Type B pancreatic cell (in vitro differentiated cells): ENCODE measurements around the gene ZNF335. TPM values are rescaled to one million over a fixed set of nuclear protein-coding genes. Genes with fewer than 3 reads are reported as not detected.

Experiments
- DNase-seq: peaks from one replicate; pipeline ENCODE4 v3.0.0; 2021; ENCODE audit warnings: mixed read lengths; ENCODE audit not compliant: unreplicated experiment; ENCODE audit errors: extremely low spot score
- H3K27ac Mint-ChIP-seq: 2 replicates; pipeline ENCODE4 v1.8.0; 2021; ENCODE audit warnings: mild to moderate bottlenecking, mixed read lengths
- H3K27me3 Mint-ChIP-seq: 2 replicates; pipeline ENCODE4 v1.8.0; 2021; ENCODE audit warnings: mixed read lengths
- H3K36me3 Mint-ChIP-seq: 2 replicates; pipeline ENCODE4 v1.8.0; 2021; ENCODE audit warnings: mixed read lengths
- H3K4me1 Mint-ChIP-seq: one replicate; pipeline ENCODE4 v1.8.0; 2021; ENCODE audit warnings: mixed read lengths; ENCODE audit not compliant: unreplicated experiment
- H3K4me3 Mint-ChIP-seq: 2 replicates; pipeline ENCODE4 v1.8.0; 2021; ENCODE audit warnings: mild to moderate bottlenecking, mixed read lengths
- H3K9me3 Mint-ChIP-seq: 2 replicates; pipeline ENCODE4 v1.8.0; 2021; ENCODE audit warnings: mixed read lengths
- long read RNA-seq: library from polyadenylated mRNA; unstranded; transcript quantifications from one replicate; pipeline ENCODE4 v2.0.0, GENCODE V29; 2020
- total RNA-seq: library from RNA; stranded (reverse); gene quantifications from 2 replicates; pipeline ENCODE4 v1.2.1, GENCODE V29; 2021; ENCODE audit warnings: low replicate concordance
- TF ChIP-seq, protein P1 (sequence below): fragments of 200-600 bp; sonication (generic); conservative IDR thresholded peaks from 2 replicates; pipeline ENCODE4 v1.5.0; 2021; ENCODE audit warnings: antibody characterized with exemption, mild to moderate bottlenecking

ZNF335 gene
- 19.9 and 23.6 TPM in 2 replicates for total RNA-seq
- long read RNA-seq, partial matches to known transcripts: 4 of 5 reads
- long read RNA-seq, other reads (novel, unspliced or antisense): 1 of 5 reads

DNA sequence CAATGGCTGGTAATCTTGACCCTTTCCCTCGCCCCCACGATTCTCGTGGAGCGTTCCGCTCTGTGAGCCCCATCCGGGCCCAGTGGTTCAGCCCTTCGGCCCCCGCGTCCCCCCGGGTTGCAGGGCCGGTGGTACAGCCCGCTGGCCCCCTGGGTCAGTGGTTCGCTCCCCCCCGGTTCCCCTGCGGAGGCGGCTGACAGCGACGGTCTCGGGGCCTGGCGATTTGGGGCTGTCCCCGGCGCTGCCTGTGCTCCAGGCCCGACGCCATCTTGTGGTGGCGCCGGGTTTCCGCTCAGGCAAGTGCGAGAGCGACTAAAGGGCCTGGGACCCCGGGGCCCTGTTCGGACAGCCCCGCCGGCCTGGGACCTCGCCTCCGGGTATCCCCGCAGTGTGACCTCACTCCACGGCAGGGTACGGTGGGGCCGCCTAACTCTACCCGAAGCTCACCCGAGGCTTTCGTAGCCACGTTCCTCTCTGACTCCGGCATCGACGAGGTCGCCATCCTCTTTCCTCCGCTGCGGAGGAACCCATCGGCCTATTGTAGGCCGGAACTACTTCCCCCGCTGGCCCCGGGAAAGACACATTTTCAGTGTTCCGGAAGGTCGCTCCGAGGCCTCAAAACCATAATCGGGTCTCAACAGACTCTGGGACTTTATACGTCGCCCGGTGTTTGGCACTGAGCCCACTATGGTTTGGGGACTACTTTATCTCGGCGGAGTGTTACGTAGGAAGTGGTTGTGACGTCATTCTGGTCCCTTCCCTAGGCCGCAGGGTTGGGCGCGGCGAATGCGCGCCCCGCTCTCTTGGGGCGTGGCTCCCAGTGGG lies at the start of gene ZNF335:
Gene ZNF335 (minus strand): TSS at position 529 of the 825 bp plus-strand sequence. CDS start 793 bp downstream, outside the sequence.
- DNase-seq: peak; percentile 96
- Mint-ChIP-seq H3K9me3 (peaks cover 4% of the 10 kb centered on the region), H3K4me3 (peak within 1 kb of the TSS; percentile 89)

GRCh38 chr20:46020555-46020954 lies 48.6 kb upstream of the ZNF335 start:
- H3K27me3 Mint-ChIP-seq: peaks cover 75% of the 10 kb centered on the region
- H3K36me3 Mint-ChIP-seq: no peaks in the 10 kb centered on the region
- peaks cover 6% of the 10 kb centered on the region for H3K4me1 Mint-ChIP-seq
- no peaks in the 10 kb centered on the region for H3K9me3 Mint-ChIP-seq
- H3K4me3 Mint-ChIP-seq: peak overlapping the region; percentile 85
- TF ChIP-seq, protein P1, sequence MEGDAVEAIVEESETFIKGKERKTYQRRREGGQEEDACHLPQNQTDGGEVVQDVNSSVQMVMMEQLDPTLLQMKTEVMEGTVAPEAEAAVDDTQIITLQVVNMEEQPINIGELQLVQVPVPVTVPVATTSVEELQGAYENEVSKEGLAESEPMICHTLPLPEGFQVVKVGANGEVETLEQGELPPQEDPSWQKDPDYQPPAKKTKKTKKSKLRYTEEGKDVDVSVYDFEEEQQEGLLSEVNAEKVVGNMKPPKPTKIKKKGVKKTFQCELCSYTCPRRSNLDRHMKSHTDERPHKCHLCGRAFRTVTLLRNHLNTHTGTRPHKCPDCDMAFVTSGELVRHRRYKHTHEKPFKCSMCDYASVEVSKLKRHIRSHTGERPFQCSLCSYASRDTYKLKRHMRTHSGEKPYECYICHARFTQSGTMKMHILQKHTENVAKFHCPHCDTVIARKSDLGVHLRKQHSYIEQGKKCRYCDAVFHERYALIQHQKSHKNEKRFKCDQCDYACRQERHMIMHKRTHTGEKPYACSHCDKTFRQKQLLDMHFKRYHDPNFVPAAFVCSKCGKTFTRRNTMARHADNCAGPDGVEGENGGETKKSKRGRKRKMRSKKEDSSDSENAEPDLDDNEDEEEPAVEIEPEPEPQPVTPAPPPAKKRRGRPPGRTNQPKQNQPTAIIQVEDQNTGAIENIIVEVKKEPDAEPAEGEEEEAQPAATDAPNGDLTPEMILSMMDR: no peak
- no peak overlapping the region for H3K27ac Mint-ChIP-seq
- DNase-seq: no peak

More for the DNA sequence above, at the start of gene ZNF335:
- TF ChIP-seq, protein P1: peak; percentile 24
- Mint-ChIP-seq H3K27ac (peak within 1 kb of the TSS; percentile 100), H3K27me3 (peaks cover 13% of the 10 kb centered on the region), H3K36me3 (peaks cover 4% of the 10 kb centered on the region), H3K4me1 (peaks cover 13% of the 10 kb centered on the region)

DNA sequence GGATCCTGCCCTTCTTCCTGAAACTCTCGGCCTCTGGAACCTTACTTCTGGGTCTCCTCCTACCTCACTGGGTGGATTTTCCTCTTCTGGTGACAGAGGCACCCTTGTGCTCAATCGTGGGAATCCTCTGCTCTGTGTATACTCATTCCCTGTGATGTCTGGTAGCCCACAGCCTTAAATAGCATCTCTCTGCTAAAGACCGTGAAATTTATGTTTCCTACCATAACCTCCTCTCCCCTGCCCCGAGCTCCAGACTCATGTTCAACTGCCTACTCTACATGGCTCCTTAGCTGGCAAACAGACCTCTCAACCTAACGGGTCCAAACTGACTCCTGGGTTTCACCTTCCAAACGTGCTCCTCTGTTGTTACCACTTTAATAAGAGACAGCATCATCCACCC lies 46.6 kb upstream of the ZNF335 start:
- TF ChIP-seq, protein P1: no peak
- Mint-ChIP-seq H3K36me3 (no peaks in the 10 kb centered on the region), H3K27me3 (peaks cover 71% of the 10 kb centered on the region), H3K27ac (no peak overlapping the region), H3K4me3 (no peak overlapping the region), H3K4me1 (peaks cover 6% of the 10 kb centered on the region), H3K9me3 (no peaks in the 10 kb centered on the region)
- no peak for DNase-seq

DNA sequence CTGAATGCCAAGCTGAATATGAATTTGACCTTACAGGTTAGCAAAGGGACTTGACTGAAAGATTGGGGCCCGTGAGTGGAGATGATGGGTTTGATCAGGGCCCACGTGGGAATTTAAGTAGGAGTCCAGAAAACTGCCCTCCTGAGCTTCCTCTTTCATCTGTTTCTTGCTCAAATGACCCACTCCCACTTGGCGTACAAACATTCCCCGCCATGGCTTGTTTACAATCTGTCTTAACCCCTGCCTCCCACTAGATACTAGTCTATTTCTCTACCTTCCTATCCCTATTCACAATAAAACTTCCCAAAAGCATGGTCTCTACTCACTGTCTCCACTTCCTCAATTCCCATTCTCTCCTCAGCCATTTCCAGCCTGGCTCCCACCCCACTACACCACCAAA lies 46.1 kb upstream of the ZNF335 start:
- Mint-ChIP-seq H3K36me3 (no peaks in the 10 kb centered on the region), H3K4me1 (peaks cover under 1% of the 10 kb centered on the region), H3K9me3 (no peaks in the 10 kb centered on the region), H3K4me3 (no peak overlapping the region), H3K27me3 (peaks cover 70% of the 10 kb centered on the region), H3K27ac (no peak overlapping the region)
- no peak for DNase-seq
- TF ChIP-seq, protein P1: no peak

DNA sequence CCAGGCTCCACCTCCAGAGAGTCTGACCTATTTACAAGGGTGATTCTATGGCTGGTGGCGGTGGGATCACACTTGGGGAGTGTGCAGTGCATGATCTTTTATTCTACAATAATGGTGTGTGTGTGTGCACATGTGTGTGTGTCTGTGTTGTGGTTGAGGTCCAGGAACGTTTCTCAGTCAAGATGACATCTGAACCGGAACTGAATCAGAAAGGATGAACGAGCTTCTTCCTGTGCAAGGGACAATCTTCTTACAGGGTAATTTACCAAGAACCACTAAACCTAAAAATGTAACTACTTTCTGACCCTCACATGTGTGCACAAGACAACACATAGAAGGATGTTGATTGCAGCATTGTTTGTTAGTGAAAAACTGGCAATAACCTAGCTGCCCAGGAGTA lies 45.3 kb upstream of the ZNF335 start:
- no peaks in the 10 kb centered on the region for H3K4me1 Mint-ChIP-seq
- no peak for DNase-seq
- H3K27me3 Mint-ChIP-seq: peaks cover 73% of the 10 kb centered on the region
- H3K9me3 Mint-ChIP-seq: no peaks in the 10 kb centered on the region
- H3K27ac Mint-ChIP-seq: no peak overlapping the region
- TF ChIP-seq, protein P1: no peak
- no peak overlapping the region for H3K4me3 Mint-ChIP-seq
- no peaks in the 10 kb centered on the region for H3K36me3 Mint-ChIP-seq
